Kidney (tissue), 14 donors: Measurements from ENCODE around the gene EPM2AIP1. TPM values are rescaled to one million over a fixed set of nuclear protein-coding genes. Genes with fewer than 3 reads are reported as not detected.

Experiments used
- DNase-seq, 5 donors: peaks; one replicate each; pipeline ENCODE4 v3.0.0-alpha.2; 2013 to 2020
- FAIRE-seq: peaks from 2 replicates; lab custom pipeline; 2012; peaks lifted over from hg19 to GRCh38; lab: Jason Lieb, UNC
- H3K27ac ChIP-seq, 2 donors: one replicate each; pipeline ENCODE4 v1.7.0; 2013; ENCODE audit warnings: low read depth in 2 of 2, low read length in 2 of 2, inconsistent platforms in 1 of 2
- H3K27me3 ChIP-seq: one replicate; pipeline ENCODE4 v1.7.1; 2013; ENCODE audit warnings: low read length, inconsistent platforms; ENCODE audit not compliant: control insufficient read depth, insufficient read depth
- H3K36me3 ChIP-seq, 3 donors: one replicate each; pipeline versions ENCODE4 v1.7.0 to v1.7.1; 2013; ENCODE audit warnings: low read length in 3 of 3, control low read depth in 1 of 3, inconsistent platforms in 1 of 3; ENCODE audit not compliant: insufficient read depth in 3 of 3, control insufficient read depth in 2 of 3
- H3K4me1 ChIP-seq, 3 donors: one replicate each; pipeline versions ENCODE4 v1.7.0 to v1.7.1; 2013; ENCODE audit warnings: low read length in 3 of 3, inconsistent platforms in 1 of 3, low read depth in 1 of 3; ENCODE audit not compliant: control insufficient read depth in 2 of 3, insufficient read depth in 2 of 3
- H3K4me3 ChIP-seq, 3 donors: one replicate each; pipeline versions ENCODE4 v1.7.0 to v1.8.1; 2013; ENCODE audit warnings: low read length in 3 of 3, control low read depth in 1 of 3, inconsistent platforms in 1 of 3
- H3K9ac ChIP-seq, 3 donors: one replicate each; pipeline versions ENCODE4 v1.7.0 to v1.7.1; 2013; ENCODE audit warnings: low read length in 3 of 3, control low read depth in 1 of 3, inconsistent platforms in 1 of 3
- H3K9me3 ChIP-seq, 3 donors: one replicate each; pipeline versions ENCODE4 v1.7.0 to v1.7.1; 2013; ENCODE audit warnings: low read length in 3 of 3, control low read depth in 1 of 3, inconsistent platforms in 1 of 3; ENCODE audit not compliant: control insufficient read depth in 2 of 3, insufficient read depth in 1 of 3
- intact Hi-C: fragments of 100-400 bp; cut with DNase I; formaldehyde crosslinking; loops from one replicate; pipeline ENCODE4 v1.11.1; 2022
- polyA plus RNA-seq: library from polyadenylated mRNA; stranded (reverse); fragments of 350-450 nt; fragmentation: Illumina TruSeq; extraction: RNeasy Lipid Tissue Mini Kit (QIAGEN cat#74804); gene quantifications from one replicate; pipeline ENCODE4 v1.2.3, GENCODE V29; 2014; ENCODE audit warnings: low read depth, low replicate concordance; ENCODE audit not compliant: insufficient read depth
- total RNA-seq: library from RNA; stranded (reverse); fragmentation: NEBNext Ultra II Directional; extraction: Animal tissue kit (Norgen Biotek cat#: 25700); gene quantifications from one replicate; pipeline ENCODE4 v1.2.1, GENCODE V29; 2021
- TF ChIP-seq, protein P1 (sequence below): IDR thresholded peaks from 3 replicates; pipeline ENCODE4 v1.5.1; 2012; ENCODE audit warnings: mild to moderate bottlenecking, moderate library complexity, borderline replicate concordance; ENCODE audit not compliant: insufficient read depth; ENCODE audit errors: extremely low read depth
- donor health status: control.
- donor health status: control.
- donor health status: control.
- donor health status: control.
- donor health status: control.
- donor health status: DM: yes; HTN: yes; CAD: no.
- donor health status: Normal renal cell carcinoma (clear cell type).

Gene EPM2AIP1
- total and polyA plus RNA-seq, 2 donors from 2014 or later = 7.4 to 26.5 TPM

DNA sequence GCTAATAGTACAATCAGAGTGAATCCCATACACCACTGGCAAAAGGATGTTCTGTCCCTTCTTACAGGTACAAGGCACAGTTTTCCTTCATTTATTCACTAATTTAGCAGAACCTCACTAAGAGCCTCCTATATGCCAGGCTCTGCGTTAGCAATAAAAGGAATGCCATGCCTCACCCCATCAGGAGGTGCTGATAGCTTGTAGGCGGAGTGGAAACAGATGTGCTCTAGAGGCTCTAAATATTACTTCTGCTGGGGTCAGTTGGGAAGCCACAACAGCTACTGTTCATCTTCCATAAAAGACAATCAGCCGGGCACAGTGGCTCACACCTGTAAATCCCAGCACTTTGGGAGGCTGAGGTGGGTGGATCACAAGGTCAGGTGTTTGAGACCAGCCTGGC lies 24.8 kb upstream of the EPM2AIP1 start:
- Histone ChIP-seq H3K36me3 (peaks cover 0 to 50% (median 33%) of the 10 kb centered on the region in 3 donors), H3K4me1 (no peaks in the 10 kb centered on the region), H3K27me3 (no peaks in the 10 kb centered on the region), H3K4me3 (no peak overlapping the region), H3K27ac (no peak overlapping the region), H3K9me3 (no peaks in the 10 kb centered on the region), H3K9ac (no peak overlapping the region)
- TF ChIP-seq, protein P1, sequence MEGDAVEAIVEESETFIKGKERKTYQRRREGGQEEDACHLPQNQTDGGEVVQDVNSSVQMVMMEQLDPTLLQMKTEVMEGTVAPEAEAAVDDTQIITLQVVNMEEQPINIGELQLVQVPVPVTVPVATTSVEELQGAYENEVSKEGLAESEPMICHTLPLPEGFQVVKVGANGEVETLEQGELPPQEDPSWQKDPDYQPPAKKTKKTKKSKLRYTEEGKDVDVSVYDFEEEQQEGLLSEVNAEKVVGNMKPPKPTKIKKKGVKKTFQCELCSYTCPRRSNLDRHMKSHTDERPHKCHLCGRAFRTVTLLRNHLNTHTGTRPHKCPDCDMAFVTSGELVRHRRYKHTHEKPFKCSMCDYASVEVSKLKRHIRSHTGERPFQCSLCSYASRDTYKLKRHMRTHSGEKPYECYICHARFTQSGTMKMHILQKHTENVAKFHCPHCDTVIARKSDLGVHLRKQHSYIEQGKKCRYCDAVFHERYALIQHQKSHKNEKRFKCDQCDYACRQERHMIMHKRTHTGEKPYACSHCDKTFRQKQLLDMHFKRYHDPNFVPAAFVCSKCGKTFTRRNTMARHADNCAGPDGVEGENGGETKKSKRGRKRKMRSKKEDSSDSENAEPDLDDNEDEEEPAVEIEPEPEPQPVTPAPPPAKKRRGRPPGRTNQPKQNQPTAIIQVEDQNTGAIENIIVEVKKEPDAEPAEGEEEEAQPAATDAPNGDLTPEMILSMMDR = no peak
- DNase-seq (no peak), FAIRE-seq (no peak)
- intact Hi-C loops = no loop called here

DNA sequence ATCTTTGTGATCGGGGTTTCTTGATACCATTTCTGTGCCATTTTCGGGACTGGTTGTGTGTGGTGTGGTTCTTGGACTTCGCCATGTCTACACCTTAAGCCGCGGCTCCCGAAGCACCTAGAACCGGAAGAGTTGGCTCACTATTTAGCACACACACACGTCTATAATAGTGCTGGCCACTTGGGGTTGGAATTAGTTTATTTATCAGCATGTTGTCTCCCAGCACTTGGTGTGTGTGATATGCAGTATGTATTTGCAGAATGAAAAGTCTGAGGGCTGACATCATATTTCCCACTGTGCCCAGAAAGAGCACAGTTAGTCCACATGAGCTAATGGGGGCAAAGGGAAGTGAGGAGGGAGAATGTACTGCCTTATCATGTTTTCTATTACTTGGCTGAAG lies 24.0 kb upstream of the EPM2AIP1 start:
- TF ChIP-seq, protein P1 = no peak
- H3K4me3 ChIP-seq = no peak overlapping the region
- FAIRE-seq (no peak), DNase-seq (no peak)
- H3K27me3 ChIP-seq = no peaks in the 10 kb centered on the region
- no peak overlapping the region for H3K9ac ChIP-seq
- H3K27ac ChIP-seq = no peak overlapping the region
- no peaks in the 10 kb centered on the region for H3K4me1 ChIP-seq
- no peaks in the 10 kb centered on the region for H3K9me3 ChIP-seq
- H3K36me3 ChIP-seq = peaks cover 0 to 50% (median 36%) of the 10 kb centered on the region in 3 donors
- intact Hi-C loops = no loop called here

DNA sequence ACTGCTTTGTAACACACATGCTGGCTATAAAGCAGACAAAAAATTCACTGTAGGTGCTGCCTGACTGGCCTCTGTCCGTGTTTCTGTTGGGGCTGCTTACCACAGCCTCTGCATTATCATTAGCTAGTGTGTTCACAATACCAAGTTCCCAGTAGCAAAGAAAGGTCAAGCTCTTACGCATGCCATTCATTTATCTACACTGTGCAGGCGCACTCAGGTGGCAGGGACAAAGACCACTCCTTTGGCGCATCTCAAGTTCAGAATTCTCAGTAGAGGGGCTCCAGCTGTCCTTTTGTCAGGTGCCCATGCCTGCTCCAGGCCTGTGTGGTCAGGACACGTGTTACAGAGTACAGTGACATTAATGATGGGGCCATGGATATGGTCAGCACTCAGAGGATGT lies 22.7 kb upstream of the EPM2AIP1 start:
- TF ChIP-seq, protein P1 = no peak
- intact Hi-C loops = no loop called here

DNA sequence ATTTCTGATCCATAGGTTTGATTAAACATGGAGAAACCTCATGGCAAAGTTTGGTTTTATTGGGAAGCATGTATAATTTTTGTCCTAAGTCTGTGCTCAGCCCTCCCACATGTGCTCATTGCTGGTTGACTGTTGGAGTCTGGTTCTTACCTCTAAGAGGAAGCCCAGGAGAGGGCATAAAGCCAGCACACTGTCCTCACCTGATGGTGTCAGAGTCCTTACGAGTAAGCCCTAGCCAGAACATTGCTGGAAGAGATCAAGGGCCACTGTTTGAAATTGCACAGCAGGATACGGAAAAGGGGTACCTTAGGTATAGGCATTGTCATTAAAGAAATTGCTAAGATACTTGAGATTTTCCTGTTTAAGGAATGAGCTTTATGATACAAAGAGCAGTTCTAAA lies 21.7 kb upstream of the EPM2AIP1 start:
- Histone ChIP-seq H3K27me3 (no peaks in the 10 kb centered on the region), H3K9ac (no peak overlapping the region), H3K36me3 (peaks cover 0 to 31% (median 23%) of the 10 kb centered on the region in 3 donors), H3K9me3 (no peaks in the 10 kb centered on the region), H3K4me3 (no peak overlapping the region), H3K4me1 (no peaks in the 10 kb centered on the region), H3K27ac (no peak overlapping the region)
- FAIRE-seq (no peak), DNase-seq (no peak)
- intact Hi-C loops = no loop called here
- TF ChIP-seq, protein P1 = no peak

More for the DNA sequence above, 22.7 kb upstream of the EPM2AIP1 start:
- DNase-seq (no peak), FAIRE-seq (no peak)
- H3K4me1 ChIP-seq = no peaks in the 10 kb centered on the region
- no peak overlapping the region for H3K9ac ChIP-seq
- no peaks in the 10 kb centered on the region for H3K9me3 ChIP-seq
- peaks cover 0 to 39% (median 29%) of the 10 kb centered on the region in 3 donors for H3K36me3 ChIP-seq
- no peak overlapping the region for H3K4me3 ChIP-seq
- no peaks in the 10 kb centered on the region for H3K27me3 ChIP-seq
- no peak overlapping the region for H3K27ac ChIP-seq
